NCI-H82 treated with DMSO at 0.1 percent for 48 hours (cell line): ENCODE measurements around the gene TMEM123.
A peak's percentile ranks its signal among the peaks of the same experiment; 100 is the strongest.

Source experiments
- DNase-seq: peaks from one replicate; lab custom pipeline; 2025; ENCODE audit not compliant: unreplicated experiment; lab: John Stamatoyannopoulos, UW

Gene TMEM123

DNA sequence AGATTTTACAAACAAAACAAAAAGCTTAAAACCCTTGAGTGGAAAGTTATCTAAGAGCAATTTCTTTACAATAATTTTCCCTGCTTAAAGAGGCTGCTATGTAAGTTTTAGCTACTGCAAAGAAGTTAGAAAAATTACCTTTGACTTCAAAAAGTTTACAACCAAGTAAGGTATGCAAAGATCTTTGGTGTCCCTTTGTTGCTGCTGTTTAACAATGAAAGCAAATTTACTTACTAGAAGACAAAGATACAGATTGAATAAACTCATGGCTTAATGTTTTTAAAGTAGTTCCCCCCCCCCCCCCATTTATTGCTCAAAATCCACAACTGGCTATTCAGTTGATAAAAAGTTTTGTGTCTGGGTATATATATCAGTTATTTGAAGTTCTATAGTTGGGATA is 26.0 kb downstream of the TMEM123 start:
- DNase-seq, result no peak

DNA sequence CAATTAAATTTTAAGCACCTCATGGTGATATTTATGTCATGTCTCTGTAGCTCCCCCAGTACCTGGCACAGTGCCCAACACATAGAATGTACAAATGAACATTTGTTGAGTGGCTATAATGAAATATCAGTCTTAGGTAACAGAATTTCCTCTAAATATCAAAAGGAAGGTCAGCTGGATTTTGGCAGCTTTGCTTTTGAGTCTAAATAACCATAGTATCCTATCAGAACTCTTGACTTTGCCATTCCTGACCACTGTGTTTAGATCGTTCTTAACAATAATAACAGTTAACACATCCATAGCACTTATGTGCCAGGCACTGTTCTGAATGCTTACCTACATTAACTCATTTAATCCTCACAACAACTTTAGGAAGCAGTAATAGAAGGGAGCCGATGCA is 26.6 kb downstream of the TMEM123 start:
- no peak for DNase-seq

DNA sequence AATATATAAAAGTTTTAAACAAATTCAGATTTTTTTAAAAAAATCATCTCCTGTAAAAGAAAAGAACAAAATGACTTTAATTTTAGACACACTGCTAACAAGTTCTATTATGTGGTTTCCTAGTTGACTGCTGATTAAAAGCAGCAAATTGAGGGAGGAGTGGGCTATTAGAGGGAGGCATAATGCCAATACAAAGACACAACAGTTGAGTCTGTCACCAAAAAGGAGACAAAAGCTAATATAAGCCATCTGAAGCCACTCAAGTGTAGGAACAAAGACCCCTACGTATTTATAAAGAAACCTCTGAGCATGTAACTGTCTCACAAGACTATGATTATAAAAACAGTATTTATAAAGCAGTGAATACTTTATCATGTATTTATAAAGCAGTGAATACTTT is 28.6 kb downstream of the TMEM123 start:
- DNase-seq, result no peak

DNA sequence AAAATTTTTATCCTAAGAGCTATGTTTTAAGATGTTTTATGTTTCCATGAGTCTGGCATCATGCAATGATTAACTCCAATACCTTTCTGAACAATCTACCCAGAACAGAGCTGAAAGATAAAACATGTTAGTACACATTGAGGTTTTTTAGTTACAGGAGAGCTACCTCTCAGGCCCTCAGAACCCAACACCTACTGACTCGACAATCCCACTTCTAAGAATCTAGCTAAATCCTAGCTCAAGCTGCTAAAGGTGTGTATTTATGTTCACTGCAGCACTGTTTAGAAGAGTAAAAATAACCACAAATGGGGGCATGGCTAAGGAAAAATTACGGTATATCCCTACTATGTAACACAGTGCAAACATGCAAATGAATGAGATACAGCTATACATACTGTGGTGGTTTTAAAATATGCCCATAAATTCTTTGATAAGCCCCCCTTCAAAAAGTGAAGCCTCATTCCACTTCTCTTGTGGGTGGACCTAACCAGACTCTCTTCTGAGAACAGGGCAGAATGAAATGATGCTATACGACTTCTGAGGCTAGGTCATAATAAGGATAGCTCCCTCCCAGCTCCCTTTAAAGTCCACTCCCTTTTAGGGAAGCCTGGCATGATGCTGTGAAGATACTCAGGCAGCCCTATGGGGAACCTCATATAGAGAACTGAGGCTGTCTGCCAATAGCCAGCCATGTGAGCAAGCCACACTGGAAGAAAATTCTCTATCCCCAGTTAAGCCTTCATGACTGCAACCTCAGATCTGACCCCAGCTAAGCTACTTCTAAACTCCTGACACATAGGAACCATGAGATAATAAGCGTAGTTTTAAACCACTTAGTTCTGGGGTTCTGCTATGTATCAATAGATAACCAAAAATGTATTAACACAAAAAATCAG is 29.5 kb downstream of the TMEM123 start:
- peak; percentile 22 for DNase-seq

DNA sequence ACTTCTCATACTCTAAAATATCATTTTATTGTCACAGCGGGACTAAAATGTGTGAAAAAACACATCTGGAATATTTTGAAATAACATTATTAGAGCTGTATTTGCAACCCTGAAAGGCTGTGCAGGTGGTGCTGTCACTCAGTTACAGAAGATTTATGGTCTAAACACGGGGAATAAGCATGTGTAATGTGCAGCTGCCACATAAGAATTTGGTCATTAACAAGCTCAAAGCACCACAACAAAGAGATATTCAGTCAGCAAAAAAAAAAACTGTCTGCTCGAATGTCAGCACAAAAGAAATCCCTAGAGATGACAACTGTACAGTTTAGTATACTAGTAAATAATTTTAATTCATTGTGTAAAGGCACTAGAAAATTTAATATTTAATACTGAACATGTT is 31.3 kb downstream of the TMEM123 start:
- DNase-seq, result peak; percentile 44

DNA sequence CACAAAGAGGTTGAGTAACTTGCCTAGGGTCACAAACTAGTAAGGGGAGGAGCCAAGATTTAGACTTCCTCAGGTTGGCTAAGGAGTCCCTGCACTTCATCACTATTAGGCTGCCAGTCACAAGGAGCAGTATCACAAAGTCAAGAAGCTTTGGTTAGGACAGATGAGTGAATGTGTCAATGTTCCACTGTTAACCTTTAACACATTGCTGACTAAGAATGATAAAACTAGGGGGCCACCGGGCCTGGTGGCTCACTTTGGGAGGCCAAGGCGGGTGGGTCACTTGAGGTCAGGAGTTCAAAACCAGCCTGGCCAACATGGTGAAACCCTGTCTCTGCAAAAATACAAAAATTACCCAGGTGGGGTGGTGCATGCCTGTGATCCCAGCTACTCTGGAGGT is 32.0 kb downstream of the TMEM123 start:
- no peak for DNase-seq

DNA sequence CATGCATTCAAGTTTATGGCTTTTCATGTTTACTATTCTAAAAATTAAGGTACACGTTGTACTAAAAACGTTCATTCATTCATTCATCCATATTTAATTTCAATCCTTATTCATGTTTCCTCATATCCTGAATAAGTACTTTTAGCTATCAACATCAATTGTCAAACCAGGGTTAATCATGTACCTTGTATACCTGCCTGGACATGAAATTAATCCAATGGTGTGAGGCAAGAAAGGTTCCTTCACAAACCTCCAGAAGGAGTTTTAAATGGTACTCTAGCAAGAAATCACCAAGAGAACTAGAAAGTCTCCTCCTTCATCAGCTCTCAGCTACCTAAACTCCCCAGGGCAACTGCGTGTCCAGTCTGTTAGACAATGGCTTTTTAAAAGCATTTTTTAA is 33.4 kb downstream of the TMEM123 start:
- DNase-seq, result no peak

DNA sequence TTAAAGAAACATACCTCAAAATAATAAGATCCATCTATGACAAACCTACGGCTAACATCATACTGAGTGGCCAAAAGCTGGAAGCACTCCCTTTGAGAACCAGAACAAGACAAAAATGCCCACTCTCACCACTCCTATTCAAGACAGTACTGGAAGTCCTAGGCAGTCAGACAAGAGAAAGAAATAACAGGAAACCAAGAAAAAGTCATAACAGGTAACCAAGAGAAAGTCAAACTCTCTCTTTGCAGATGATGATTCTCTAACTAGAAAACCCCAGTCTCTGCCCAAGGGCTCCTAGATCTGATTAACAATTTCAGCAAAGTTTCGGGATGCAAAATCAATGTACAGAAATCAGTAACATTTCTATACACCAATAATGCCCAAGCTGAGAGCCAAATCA is 35.6 kb downstream of the TMEM123 start:
- DNase-seq, result no peak

DNA sequence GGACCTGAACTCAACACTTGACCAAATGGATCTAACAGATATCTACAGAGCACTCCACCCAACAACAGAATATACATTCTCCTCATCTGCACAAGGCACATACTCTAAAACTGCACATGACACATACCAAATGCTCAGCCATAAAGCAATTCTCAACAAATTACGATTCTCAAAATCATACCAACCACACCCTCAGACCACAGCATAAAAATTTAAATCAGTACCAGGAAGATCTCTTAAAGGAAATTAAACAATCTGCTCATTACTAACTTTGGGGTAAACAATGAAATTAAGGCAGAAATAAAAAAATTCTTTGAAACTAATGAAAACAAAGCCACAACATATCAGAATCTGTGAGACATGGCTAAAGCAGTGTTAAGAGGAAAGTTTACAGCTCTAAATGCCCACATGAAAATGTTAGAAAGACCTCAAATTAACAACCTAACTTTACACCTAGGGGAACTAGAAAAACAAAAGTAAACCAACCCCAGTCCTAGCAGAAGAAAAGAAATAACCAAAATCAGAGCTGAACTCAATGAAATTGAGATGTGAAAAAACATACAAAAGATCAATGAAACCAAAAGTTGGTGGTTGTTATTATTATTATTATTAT is 37.2 kb downstream of the TMEM123 start:
- no peak for DNase-seq

DNA sequence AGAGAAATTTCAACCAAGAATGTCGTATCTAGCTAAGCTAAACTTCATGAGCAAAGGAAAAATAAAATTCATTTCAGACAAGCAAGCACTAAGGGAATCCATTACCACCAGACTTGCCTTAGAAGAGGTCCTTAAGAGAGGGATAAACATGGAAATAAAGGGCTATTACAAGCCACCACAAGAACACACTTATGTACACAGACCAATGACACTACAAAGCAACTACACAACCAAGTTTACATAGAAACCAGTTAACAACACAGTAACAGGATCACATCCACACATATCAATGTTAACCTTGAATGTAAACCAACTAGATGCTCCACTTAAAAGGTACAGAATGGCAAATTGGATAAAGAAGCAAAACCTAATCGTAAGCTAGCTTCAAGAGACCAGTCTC is 38.0 kb downstream of the TMEM123 start:
- no peak for DNase-seq

DNA sequence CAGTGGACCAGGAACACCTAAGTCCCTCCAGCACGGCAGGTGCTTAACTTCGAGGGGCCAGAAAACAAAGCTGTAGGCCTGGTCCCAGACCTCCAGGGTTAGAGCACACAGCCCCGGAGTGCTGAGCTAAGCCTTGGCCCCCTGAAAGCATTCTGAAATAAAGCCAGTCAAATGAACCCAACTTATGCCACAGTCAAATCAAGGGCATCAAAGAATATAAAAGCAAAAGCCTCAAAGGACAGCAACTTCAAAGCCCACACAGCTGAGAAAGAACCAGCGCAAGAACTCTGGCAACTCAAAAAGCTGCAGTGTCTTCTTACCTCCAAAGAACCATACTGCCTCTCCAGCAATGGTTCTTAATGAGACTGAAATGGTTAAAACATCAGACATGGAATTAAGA is 39.1 kb downstream of the TMEM123 start:
- no peak for DNase-seq

DNA sequence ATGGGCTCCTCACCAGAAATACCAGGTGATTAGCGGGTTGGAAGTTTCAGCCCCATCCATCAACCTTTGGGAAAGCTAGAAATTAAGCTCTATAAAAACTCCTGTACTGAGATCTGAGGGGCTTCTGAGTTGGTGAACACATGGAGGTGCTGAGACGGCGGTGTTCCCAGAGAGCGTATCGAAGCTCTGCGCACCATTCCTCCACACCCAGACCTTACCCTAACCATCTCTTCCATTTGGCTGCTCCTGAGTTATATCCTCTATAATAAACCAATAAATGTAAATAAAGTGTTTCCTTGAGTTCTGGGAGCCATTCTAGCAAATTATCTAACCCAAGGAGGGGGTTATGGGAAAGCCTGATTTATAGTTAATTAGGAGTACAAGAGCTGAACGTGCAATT is 41.4 kb downstream of the TMEM123 start:
- DNase-seq, result no peak

DNA sequence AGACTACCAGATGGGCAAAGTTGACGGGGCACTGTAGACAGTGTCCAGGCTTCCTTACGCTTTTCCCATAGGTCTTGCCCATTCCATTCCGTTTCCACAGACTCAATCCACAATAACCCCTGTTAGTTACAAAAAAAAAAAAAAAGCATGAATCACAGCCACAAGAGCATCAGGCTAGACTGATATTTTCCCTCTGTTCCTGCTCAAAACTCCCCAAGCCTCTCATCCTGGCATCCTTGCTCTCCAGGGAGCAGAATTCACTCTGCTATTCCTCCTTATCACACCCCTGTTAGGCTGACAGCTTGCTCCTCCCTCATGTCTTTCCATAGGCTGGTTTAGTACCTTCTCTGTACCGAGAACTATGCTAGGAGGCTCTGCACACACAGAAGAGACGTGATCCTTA is 42.2 kb downstream of the TMEM123 start:
- DNase-seq, result no peak

DNA sequence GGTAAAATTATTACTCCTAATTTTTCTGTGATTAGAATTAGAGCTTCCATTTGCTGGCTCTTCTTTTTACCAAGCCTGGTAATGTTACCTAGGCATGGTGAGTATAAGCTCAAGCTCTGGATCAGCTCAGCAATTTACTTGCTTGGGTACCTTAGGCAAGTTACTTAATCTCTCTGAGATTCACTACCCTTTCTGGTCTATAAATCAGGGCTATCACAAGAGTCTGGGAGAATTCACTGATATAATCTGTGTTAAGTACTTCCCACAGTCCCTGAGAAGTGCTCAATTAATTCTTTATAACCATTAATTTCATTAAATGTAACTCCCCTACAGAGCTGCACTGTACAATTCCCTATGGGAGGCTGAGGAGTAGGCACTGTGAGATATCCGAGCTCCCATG is 44.2 kb downstream of the TMEM123 start:
- DNase-seq, result no peak

DNA sequence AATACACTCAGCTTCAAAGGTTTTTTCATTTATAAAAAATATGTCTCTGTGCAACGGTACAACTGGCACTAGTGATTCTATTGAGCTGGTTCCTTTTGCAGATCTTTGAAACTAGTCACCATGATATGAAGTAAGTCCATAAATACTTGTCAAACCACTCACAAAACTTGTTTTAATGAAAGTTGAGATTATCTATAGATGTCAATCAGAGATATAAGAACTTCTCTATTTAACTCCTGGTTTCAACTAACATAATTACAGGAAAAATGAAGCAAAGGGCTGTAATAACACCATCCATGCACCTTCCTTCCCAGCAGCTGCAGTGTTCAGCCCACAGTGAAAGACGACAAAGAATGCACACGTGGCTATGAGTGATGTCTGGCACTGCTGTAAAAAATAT is 44.7 kb downstream of the TMEM123 start:
- no peak for DNase-seq

DNA sequence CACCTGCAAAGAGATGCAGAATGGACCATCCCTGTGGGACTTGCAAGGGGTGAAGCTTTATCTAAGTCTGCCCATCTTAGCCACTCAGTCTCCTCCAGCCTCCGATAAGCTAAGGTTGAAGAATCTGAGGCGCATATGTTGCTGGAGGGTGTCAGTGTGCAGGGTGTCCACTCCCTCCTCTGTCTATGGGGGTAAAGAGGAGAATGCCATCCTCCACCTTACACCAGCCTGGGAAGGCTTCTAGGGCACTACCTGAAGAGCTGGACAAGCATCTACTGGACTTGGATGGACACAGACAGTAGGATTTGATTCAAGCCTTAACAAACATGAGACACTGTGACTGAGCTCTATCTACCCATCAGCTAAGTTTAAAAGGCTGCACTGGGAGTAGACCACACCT is 46.5 kb downstream of the TMEM123 start:
- no peak for DNase-seq

DNA sequence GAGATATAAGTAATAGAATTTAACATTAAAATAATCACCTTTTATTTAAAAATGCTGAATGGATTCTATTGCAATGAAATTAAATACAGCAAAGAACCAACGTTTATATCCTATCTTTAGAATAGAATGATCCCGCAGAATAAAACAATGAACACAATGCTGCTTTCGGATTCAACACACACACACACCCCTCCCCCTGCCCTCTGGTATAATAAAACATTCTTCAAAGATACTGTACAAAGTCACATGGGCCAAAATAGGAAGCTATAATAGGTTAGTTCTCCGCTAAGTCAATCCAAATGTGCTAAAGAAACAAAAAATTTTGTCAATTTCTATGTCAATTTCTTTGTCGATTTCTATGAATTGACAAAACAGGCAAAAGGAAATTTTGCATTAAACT is 47.1 kb downstream of the TMEM123 start:
- DNase-seq, result no peak

DNA sequence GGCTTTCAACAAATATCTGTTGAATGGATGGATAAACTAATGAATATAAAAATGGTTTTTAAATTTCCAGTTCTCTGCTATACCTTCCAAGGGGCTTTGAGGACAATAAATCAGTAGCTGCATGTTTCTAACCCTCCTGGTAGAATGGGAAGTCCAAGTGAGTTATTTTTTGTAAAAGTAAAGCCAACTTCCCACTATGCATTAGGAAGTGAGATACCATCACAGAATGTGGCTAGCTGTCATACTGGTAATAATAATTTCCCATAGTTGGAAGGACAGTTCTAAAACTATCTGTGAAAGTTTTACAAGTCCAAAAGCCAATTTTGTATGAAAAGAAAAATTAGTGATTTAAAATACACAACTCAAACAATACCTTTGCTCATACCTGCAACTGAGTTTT is 50.0 kb downstream of the TMEM123 start:
- no peak for DNase-seq

DNA sequence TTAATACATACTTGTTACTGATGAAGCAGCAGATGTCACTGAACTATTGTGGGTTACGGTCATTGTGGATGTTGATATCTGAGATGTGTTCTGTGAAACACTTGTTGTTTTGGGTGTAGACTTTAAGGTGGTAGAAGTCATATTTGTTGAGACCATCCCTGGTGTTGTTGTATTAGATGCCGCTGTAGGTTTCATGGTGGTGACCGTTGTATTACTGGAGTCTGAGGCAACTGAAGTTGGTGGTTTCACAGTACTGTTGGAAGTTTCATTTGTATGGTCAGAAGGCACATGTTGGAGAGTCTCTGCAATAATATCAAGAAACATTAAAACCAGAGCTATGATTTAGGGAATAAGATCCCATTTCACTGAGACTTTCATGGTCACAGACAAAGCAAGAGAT is 50.7 kb downstream of the TMEM123 start:
- DNase-seq, result no peak

DNA sequence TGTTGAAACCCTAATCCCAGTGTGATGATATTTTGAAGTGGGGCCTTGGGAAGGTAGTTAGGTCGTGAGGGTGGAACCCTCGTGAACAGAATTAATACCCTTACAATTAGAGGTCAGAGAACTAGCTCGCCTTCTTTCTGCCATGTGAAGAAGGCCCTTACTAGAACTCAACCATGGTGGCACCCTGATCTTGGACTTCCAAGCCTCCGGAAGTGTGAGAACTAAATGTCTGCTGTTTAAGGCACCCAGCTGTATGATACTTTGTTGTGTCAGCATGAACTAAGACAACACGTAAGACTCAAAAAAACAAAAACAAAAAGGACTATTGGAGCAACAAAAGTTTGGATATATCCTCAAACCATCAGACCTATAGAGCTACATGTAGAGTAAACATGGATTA is 52.0 kb downstream of the TMEM123 start:
- DNase-seq, result no peak

DNA sequence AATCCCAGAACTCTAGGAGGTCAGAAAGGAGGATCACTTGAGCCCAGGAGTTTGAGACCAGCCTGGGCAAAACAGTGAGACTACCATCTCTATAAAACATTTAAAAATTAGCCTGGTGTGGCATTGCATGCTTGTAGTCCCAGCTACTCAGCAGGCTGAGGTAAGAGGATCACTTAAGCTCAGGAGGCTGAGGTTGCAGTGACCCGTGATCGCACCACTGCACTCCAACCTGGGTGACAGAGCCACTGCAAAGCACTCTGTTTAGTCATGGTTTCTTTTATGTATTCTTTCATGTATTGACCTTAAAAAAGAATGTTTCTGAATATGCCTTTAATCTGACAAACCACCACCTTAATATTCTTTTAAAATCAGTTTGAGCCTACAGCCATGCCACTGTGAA is 53.4 kb downstream of the TMEM123 start:
- DNase-seq, result no peak

DNA sequence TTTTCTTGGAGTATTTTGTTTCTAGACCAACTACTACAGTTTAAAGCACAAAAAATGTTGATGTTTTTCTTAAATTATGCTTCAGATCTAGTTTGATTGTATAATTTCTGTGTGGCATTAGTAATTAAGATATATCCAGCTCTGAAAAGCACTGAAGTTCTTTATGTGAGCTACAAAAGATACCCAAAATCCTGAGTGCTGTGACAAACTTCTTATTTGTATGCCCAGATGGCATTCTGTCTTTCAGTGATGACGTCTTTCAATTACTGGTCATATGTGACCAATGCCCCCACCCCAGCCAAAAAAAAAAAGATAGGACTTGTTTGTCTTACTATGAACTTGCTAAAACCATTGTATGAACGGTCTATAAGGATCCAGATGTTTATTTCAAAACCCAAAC is 54.3 kb downstream of the TMEM123 start:
- DNase-seq, result no peak
